HepG2 (cell line): Measurements from ENCODE around the gene ACTR6. TPM values are rescaled to one million over a fixed set of nuclear protein-coding genes. Genes with fewer than 3 reads are reported as not detected.

Experiments
- ATAC-seq: fragments of 200-7000 bp; cut with Tn5 transposase; 3 replicates; pipeline ENCODE4 v1.9.1; 2020; ENCODE audit warnings: mild to moderate bottlenecking, moderate library complexity
- BruUV-seq: library from RNA; stranded (reverse); fragments of 400-500 nt; replicated peaks from 2 replicates; lab custom pipeline; 2021; lab: Mats Ljungman, UMichigan
- CTCF ChIA-PET: fragments of 300-600 bp; formaldehyde crosslinking; extraction: SDS; loops from one replicate; lab custom pipeline; 2021; ENCODE audit warnings: low total read pairs, inconsistent platforms, low intra/inter-chr PET ratio; lab: Yijun Ruan, JAX
- POLR2A ChIA-PET: fragments of 350-600 bp; sonication (Branson Sonifier 250); formaldehyde crosslinking; loops from one replicate; lab custom pipeline; 2020; ENCODE audit warnings: antibody characterized with exemption, inconsistent platforms; lab: Yijun Ruan, JAX
- DNase-seq: peaks from one replicate; pipeline ENCODE4 v3.0.0-alpha.2; 2015; ENCODE audit warnings: low spot score
- FAIRE-seq: peaks from 3 replicates; lab custom pipeline; 2011; peaks lifted over from hg19 to GRCh38; lab: Jason Lieb, UNC
- H2AFZ ChIP-seq: one replicate; pipeline ENCODE4 v1.6.1; 2011; ENCODE audit warnings: low read length, inconsistent platforms
- H3K27ac ChIP-seq: fragments of 300-600 bp; 3 replicates; pipeline ENCODE4 v1.8.0; 2011; ENCODE audit warnings: mixed run types, mild to moderate bottlenecking, mixed read lengths, low read length, inconsistent platforms; ENCODE audit not compliant: insufficient read depth; ENCODE audit errors: extremely low read length
- H3K27me3 ChIP-seq, 2 experiments: fragments of 200-600 bp in 1 of 2; 2 replicates in 1 of 2; 3 replicates in 1 of 2; pipeline versions ENCODE4 v1.6.0 to v1.8.0; 2011; ENCODE audit warnings: low read length in 2 of 2, mild to moderate bottlenecking in 2 of 2, moderate library complexity in 2 of 2, inconsistent platforms in 1 of 2; ENCODE audit not compliant: insufficient read depth in 2 of 2, control insufficient read depth in 1 of 2
- H3K36me3 ChIP-seq, 2 experiments: fragments of 200-600 bp in 1 of 2; replicated peaks in 1 of 2; 2 replicates in 1 of 2; 3 replicates in 1 of 2; pipeline versions ENCODE4 v1.5.1 to v1.8.0; 2011; ENCODE audit warnings: low read length in 2 of 2, inconsistent platforms in 1 of 2; ENCODE audit not compliant: insufficient read depth in 2 of 2, control insufficient read depth in 1 of 2
- H3K4me1 ChIP-seq: 2 replicates; pipeline ENCODE4 v1.5.1; 2012; ENCODE audit warnings: low read length, inconsistent platforms; ENCODE audit not compliant: insufficient read depth
- H3K4me2 ChIP-seq: 2 replicates; pipeline ENCODE4 v1.6.0; 2011; ENCODE audit warnings: low read depth, low read length, inconsistent platforms
- H3K4me3 ChIP-seq, 3 experiments: fragments of 200-600 bp in 1 of 3; sonication (generic), shearing (Covaris generic) in 1 of 3; replicated peaks in 1 of 3; 2 replicates each; pipeline ENCODE4 v1.5.1; 2011 to 2016; ENCODE audit warnings: low read length in 3 of 3, inconsistent platforms in 2 of 3, low read depth in 2 of 3, mild to moderate bottlenecking in 2 of 3, control low read depth in 1 of 3, mixed read lengths in 1 of 3; ENCODE audit not compliant: insufficient read depth in 1 of 3
- H3K79me2 ChIP-seq: one replicate; pipeline ENCODE4 v1.6.1; 2011; ENCODE audit warnings: low read length, inconsistent platforms; ENCODE audit not compliant: insufficient read depth
- H3K9ac ChIP-seq: 2 replicates; pipeline ENCODE4 v1.6.0; 2011; ENCODE audit warnings: mild to moderate bottlenecking, low read depth, low read length, inconsistent platforms; ENCODE audit not compliant: insufficient read depth
- H3K9me3 ChIP-seq: 2 replicates; pipeline ENCODE4 v1.5.1; 2012; ENCODE audit warnings: mild to moderate bottlenecking, low read length
- H4K20me1 ChIP-seq: 2 replicates; pipeline ENCODE4 v1.6.0; 2011; ENCODE audit warnings: inconsistent platforms, mild to moderate bottlenecking, low read length, moderate library complexity; ENCODE audit not compliant: insufficient read depth
- FOXM1 ChIP-seq: sonication (generic); formaldehyde crosslinking; IDR thresholded peaks from 2 replicates; pipeline ENCODE4 v1.5.0; 2020; ENCODE audit warnings: missing genetic modification reagents
- KLF15 ChIP-seq: sonication (generic); formaldehyde crosslinking; IDR thresholded peaks from 2 replicates; pipeline ENCODE4 v1.8.1; 2023; ENCODE audit warnings: borderline replicate concordance, mild to moderate bottlenecking, inconsistent platforms, missing genetic modification reagents, mixed read lengths
- MAF1 ChIP-seq: sonication (generic); formaldehyde crosslinking; IDR thresholded peaks from 2 replicates; pipeline ENCODE4 v1.5.0; 2020; ENCODE audit warnings: missing genetic modification reagents, borderline replicate concordance
- RBAK ChIP-seq: sonication (generic); formaldehyde crosslinking; IDR thresholded peaks from 2 replicates; pipeline ENCODE4 v1.5.1; 2020; ENCODE audit warnings: mild to moderate bottlenecking, missing genetic modification reagents
- RBFOX2 ChIP-seq: fragments of 200-400 bp; formaldehyde crosslinking; IDR thresholded peaks from 2 replicates; pipeline ENCODE4 v1.6.1; 2017; ENCODE audit warnings: low read depth, mild to moderate bottlenecking, low read length
- SPEN ChIP-seq: sonication (generic); formaldehyde crosslinking; IDR thresholded peaks from 2 replicates; pipeline ENCODE4 v1.5.1; 2020; ENCODE audit warnings: low read depth, mild to moderate bottlenecking, missing genetic modification reagents
- ZNF333 ChIP-seq: sonication (generic); formaldehyde crosslinking; IDR thresholded peaks from 2 replicates; pipeline ENCODE4 v1.4.0; 2020; ENCODE audit warnings: mild to moderate bottlenecking, missing genetic modification reagents, borderline replicate concordance
- ZNF816 ChIP-seq: sonication (generic); formaldehyde crosslinking; IDR thresholded peaks from 2 replicates; pipeline ENCODE4 v1.8.0; 2022; ENCODE audit warnings: missing genetic modification reagents, mild to moderate bottlenecking, borderline replicate concordance
- WGBS: methylation state at CpG from one replicate; pipeline ENCODE4 v1.1.6; 2017; ENCODE audit warnings: low lambda C conversion rate; 5-methylcytosine and 5-hydroxymethylcytosine counted together
- in situ Hi-C: cut with HindIII; loops from 2 replicates; pipeline ENCODE4 v1.10.0; 2017; ENCODE audit warnings: low pct_unique_long_range_greater_than_20kb; ENCODE audit not compliant: extremely low pct_ligation_motif_present
- intact Hi-C: fragments of 100-400 bp; cut with micrococcal nuclease; formaldehyde crosslinking; loops from one replicate; pipeline ENCODE4 v1.10.0; 2022; ENCODE audit not compliant: unreplicated experiment
- polyA plus RNA-seq, 8 experiments: library from polyadenylated mRNA; depleted of rRNA in 3 of 8; stranded (reverse) in 7 of 8; unstranded in 1 of 8; fragments of >200 nt; fragmentation: Illumina TruSeq in 4 of 8; extraction: Trizol in 4 of 8; gene quantifications; 2 replicates each; pipeline versions ENCODE4 v1.2.1 to v1.2.3, GENCODE V29; 2011 to 2016; ENCODE audit warnings: low read depth in 4 of 8, missing spikeins in 1 of 8, mixed read lengths in 1 of 8; ENCODE audit not compliant: insufficient read depth in 1 of 8
- total RNA-seq, 5 experiments: library from RNA; depleted of rRNA; stranded (reverse); fragments of >200 nt; fragmentation: Illumina TruSeq; extraction: Trizol; gene quantifications; 2 replicates each; pipeline ENCODE4 v1.2.3, GENCODE V29; 2016; ENCODE audit warnings: low read depth in 1 of 5
- TF ChIP-seq, protein P1 (sequence below): IDR thresholded peaks from 2 replicates; pipeline ENCODE4 v1.4.0; 2020; ENCODE audit warnings: mild to moderate bottlenecking, missing genetic modification reagents
- TF ChIP-seq, protein P2 (sequence below): sonication (generic); formaldehyde crosslinking; IDR thresholded peaks from 2 replicates; pipeline ENCODE4 v1.8.1; 2023; ENCODE audit warnings: mild to moderate bottlenecking, missing genetic modification reagents, borderline replicate concordance

Gene ACTR6
- total and polyA plus RNA-seq, 2 of the 13 experiments (the other 11 are each of a cell fraction or from before 2014, with no cell fraction given), result 12.9 to 22.4 TPM

DNA sequence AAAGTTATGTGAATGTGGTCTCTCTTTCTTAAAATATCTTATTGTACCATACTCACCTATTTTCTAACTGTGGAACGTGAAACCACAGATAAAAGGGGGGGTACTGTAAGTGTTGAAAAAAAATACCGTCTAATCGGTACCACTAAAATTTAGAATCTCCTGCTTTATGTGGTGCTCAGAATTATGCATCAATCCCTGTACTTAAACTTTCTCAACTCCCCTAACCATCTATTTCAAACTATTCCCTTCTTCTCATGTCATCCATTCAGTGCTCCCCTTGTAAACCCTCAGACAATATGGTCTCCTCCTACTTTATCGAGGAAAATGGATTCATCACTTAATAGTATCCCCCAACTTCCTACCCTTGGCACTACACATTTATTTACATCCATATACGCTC is 42.5 kb downstream of the ACTR6 start:
- H3K4me2 ChIP-seq, result no peak overlapping the region
- ATAC-seq, result no peak
- POLR2A ChIA-PET, result no interaction called here
- no peak overlapping the region for H2AFZ ChIP-seq
- FAIRE-seq, result no peak
- H3K4me1 ChIP-seq, result peaks cover 5% of the 10 kb centered on the region
- no peaks in the 10 kb centered on the region for H3K27me3 ChIP-seq
- H3K4me3 ChIP-seq, result no peak overlapping the region
- WGBS, result 79% methylated on average over 5 of the region's 5 CpGs
- no peak for DNase-seq
- CTCF ChIA-PET, result no interaction called here
- no peaks in the 10 kb centered on the region for H4K20me1 ChIP-seq
- H3K79me2 ChIP-seq, result no peaks in the 10 kb centered on the region
- no peak overlapping the region for H3K9ac ChIP-seq
- H3K9me3 ChIP-seq, result no peaks in the 10 kb centered on the region
- no peak for TF ChIP-seq KLF15
- TF ChIP-seq ZNF816 (CRISPR knock-in tag), result no peak
- TF ChIP-seq SPEN (CRISPR knock-in tag), result no peak
- TF ChIP-seq RBAK (CRISPR knock-in tag), result no peak
- TF ChIP-seq FOXM1 (CRISPR knock-in tag), result no peak
- TF ChIP-seq ZNF333, result no peak
- no peak for TF ChIP-seq MAF1 (CRISPR knock-in tag)
- TF ChIP-seq, protein P1, sequence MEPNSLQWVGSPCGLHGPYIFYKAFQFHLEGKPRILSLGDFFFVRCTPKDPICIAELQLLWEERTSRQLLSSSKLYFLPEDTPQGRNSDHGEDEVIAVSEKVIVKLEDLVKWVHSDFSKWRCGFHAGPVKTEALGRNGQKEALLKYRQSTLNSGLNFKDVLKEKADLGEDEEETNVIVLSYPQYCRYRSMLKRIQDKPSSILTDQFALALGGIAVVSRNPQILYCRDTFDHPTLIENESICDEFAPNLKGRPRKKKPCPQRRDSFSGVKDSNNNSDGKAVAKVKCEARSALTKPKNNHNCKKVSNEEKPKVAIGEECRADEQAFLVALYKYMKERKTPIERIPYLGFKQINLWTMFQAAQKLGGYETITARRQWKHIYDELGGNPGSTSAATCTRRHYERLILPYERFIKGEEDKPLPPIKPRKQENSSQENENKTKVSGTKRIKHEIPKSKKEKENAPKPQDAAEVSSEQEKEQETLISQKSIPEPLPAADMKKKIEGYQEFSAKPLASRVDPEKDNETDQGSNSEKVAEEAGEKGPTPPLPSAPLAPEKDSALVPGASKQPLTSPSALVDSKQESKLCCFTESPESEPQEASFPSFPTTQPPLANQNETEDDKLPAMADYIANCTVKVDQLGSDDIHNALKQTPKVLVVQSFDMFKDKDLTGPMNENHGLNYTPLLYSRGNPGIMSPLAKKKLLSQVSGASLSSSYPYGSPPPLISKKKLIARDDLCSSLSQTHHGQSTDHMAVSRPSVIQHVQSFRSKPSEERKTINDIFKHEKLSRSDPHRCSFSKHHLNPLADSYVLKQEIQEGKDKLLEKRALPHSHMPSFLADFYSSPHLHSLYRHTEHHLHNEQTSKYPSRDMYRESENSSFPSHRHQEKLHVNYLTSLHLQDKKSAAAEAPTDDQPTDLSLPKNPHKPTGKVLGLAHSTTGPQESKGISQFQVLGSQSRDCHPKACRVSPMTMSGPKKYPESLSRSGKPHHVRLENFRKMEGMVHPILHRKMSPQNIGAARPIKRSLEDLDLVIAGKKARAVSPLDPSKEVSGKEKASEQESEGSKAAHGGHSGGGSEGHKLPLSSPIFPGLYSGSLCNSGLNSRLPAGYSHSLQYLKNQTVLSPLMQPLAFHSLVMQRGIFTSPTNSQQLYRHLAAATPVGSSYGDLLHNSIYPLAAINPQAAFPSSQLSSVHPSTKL (CRISPR knock-in tag), result no peak
- TF ChIP-seq, protein P2, sequence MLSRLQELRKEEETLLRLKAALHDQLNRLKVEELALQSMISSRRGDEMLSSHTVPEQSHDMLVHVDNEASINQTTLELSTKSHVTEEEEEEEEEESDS, result no peak
- no peak for TF ChIP-seq RBFOX2
- no TSS peak for BruUV-seq
- in situ Hi-C loops, result no loop called here
- intact Hi-C loops, result no loop called here
- no peak overlapping the region for H3K27ac ChIP-seq
- no peaks in the 10 kb centered on the region for H3K36me3 ChIP-seq
